ENCODE results near the gene ILKAP. TPM values are rescaled to one million over a fixed set of nuclear protein-coding genes. Genes with fewer than 3 reads are reported as not detected.

ILKAP gene
- polyA plus RNA-seq, 1 donor from 2014 or later = 78.5 TPM

- Histone ChIP-seq H3K27me3 (ENCODE audit: insufficient read depth, low read depth, low read length) (no peaks in the 10 kb centered on the region), H3K9me3 (ENCODE audit: low read length) (no peaks in the 10 kb centered on the region), H3K4me2 (ENCODE audit: low read length) (no peak overlapping the region), H3K79me2 (replicated peaks; ENCODE audit: insufficient read depth, low read length) (no peaks in the 10 kb centered on the region), H3K36me3 (ENCODE audit: insufficient read depth, low read length) (no peaks in the 10 kb centered on the region), H3K9me2 (ENCODE audit: insufficient read depth, low read length) (no peaks in the 10 kb centered on the region), H3K9ac (ENCODE audit: low read length) (no peak overlapping the region), H3F3A (ENCODE audit: insufficient read depth, low read length, poor library complexity, severe bottlenecking) (no peaks in the 10 kb centered on the region), H3K4me3 (ENCODE audit: low read length) (no peak overlapping the region), H4K20me1 (ENCODE audit: insufficient read depth) (no peaks in the 10 kb centered on the region), H3K27ac (ENCODE audit: low read length) (no peak overlapping the region), H2AFZ (ENCODE audit: low read depth, low read length) (no peak overlapping the region)
- TF ChIP-seq SMC3 (conservative IDR thresholded peaks at IDR 0.05; ENCODE audit: poor library complexity) (no peak), REST (IDR thresholded peaks at IDR 0.05; ENCODE audit: borderline replicate concordance) (no peak), MXI1 (conservative IDR thresholded peaks at IDR 0.05; ENCODE audit: poor library complexity, severe bottlenecking) (no peak), RAD21 (conservative IDR thresholded peaks at IDR 0.05) (no peak), EZH2 (IDR thresholded peaks at IDR 0.05; ENCODE audit: borderline replicate concordance, insufficient read depth, low read length, poor library complexity, severe bottlenecking) (no peak), TAF1 (IDR thresholded peaks at IDR 0.05; ENCODE audit: low read depth) (no peak), CTCF (IDR thresholded peaks at IDR 0.05; ENCODE audit: poor library complexity, severe bottlenecking) (no peak), POLR2AphosphoS5 (IDR thresholded peaks at IDR 0.05) (no peak)
Observed at GRCh38 chr2:238135601-238136150, 67.8 kb downstream of the ILKAP start.

- Histone ChIP-seq H4K20me1 (ENCODE audit: insufficient read depth) (no peaks in the 10 kb centered on the region), H2AFZ (ENCODE audit: low read depth, low read length) (no peak overlapping the region), H3K9ac (ENCODE audit: low read length) (no peak overlapping the region), H3K9me2 (ENCODE audit: insufficient read depth, low read length) (no peaks in the 10 kb centered on the region), H3K9me3 (ENCODE audit: low read length) (no peaks in the 10 kb centered on the region), H3K36me3 (ENCODE audit: insufficient read depth, low read length) (no peaks in the 10 kb centered on the region), H3K27ac (ENCODE audit: low read length) (no peak overlapping the region), H3K79me2 (replicated peaks; ENCODE audit: insufficient read depth, low read length) (no peaks in the 10 kb centered on the region), H3K4me3 (ENCODE audit: low read length) (no peak overlapping the region), H3K4me2 (ENCODE audit: low read length) (no peak overlapping the region), H3K27me3 (ENCODE audit: insufficient read depth, low read depth, low read length) (no peaks in the 10 kb centered on the region), H3F3A (ENCODE audit: insufficient read depth, low read length, poor library complexity, severe bottlenecking) (no peaks in the 10 kb centered on the region)
- TF ChIP-seq POLR2AphosphoS5 (IDR thresholded peaks at IDR 0.05) (no peak), CTCF (IDR thresholded peaks at IDR 0.05; ENCODE audit: poor library complexity, severe bottlenecking) (no peak), RAD21 (conservative IDR thresholded peaks at IDR 0.05) (no peak), TAF1 (IDR thresholded peaks at IDR 0.05; ENCODE audit: low read depth) (no peak), REST (IDR thresholded peaks at IDR 0.05; ENCODE audit: borderline replicate concordance) (no peak), EP300 (conservative IDR thresholded peaks at IDR 0.05; ENCODE audit: poor library complexity, severe bottlenecking) (no peak), EZH2 (IDR thresholded peaks at IDR 0.05; ENCODE audit: borderline replicate concordance, insufficient read depth, low read length, poor library complexity, severe bottlenecking) (no peak), MXI1 (conservative IDR thresholded peaks at IDR 0.05; ENCODE audit: poor library complexity, severe bottlenecking) (no peak), SMC3 (conservative IDR thresholded peaks at IDR 0.05; ENCODE audit: poor library complexity) (no peak)
Observed at GRCh38 chr2:238134393-238134785, 69.1 kb downstream of the ILKAP start.
